DOHH2 (cell line): ENCODE measurements around the gene CHST13.

ENCODE experiments used
- EZH2phosphoT487 ChIP-seq: fragments of 200-600 bp; sonication (generic); IDR thresholded peaks from 2 replicates; pipeline ENCODE4 v1.6.1; 2017; ENCODE audit warnings: borderline replicate concordance, mild to moderate bottlenecking, antibody characterized with exemption, low read length, moderate library complexity, mixed read lengths
- TF ChIP-seq, protein P1 (sequence below): fragments of 200-600 bp; sonication (generic); IDR thresholded peaks from one replicate; pipeline ENCODE4 v1.5.1; 2014; ENCODE audit warnings: antibody characterized with exemption, mild to moderate bottlenecking, low read depth, low read length; ENCODE audit not compliant: poor library complexity, severe bottlenecking

DNA sequence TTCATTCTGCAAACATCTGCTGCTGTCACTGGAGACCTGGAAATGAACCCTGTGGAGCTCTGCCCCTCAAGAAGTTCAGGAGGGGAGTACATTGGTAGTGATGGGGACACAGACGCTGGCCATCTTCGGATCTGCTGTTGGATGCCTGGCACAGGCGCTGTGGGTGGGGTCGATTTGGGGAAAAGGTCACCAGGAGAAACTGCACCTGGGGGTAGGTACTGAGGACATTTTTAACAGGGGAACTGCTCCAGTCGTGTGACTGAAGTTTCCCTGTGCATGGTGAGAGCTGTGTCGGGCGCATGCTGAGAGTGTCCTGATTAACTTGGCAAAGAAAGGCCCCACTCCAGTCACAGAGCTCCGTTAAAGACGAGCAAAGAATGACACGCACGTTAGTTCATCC lies 9.8 kb upstream of the CHST13 start:
- TF ChIP-seq, protein P1, sequence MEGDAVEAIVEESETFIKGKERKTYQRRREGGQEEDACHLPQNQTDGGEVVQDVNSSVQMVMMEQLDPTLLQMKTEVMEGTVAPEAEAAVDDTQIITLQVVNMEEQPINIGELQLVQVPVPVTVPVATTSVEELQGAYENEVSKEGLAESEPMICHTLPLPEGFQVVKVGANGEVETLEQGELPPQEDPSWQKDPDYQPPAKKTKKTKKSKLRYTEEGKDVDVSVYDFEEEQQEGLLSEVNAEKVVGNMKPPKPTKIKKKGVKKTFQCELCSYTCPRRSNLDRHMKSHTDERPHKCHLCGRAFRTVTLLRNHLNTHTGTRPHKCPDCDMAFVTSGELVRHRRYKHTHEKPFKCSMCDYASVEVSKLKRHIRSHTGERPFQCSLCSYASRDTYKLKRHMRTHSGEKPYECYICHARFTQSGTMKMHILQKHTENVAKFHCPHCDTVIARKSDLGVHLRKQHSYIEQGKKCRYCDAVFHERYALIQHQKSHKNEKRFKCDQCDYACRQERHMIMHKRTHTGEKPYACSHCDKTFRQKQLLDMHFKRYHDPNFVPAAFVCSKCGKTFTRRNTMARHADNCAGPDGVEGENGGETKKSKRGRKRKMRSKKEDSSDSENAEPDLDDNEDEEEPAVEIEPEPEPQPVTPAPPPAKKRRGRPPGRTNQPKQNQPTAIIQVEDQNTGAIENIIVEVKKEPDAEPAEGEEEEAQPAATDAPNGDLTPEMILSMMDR = no peak
- no peak for TF ChIP-seq EZH2phosphoT487
